ENCODE results near the gene PREX1.

The PREX1 gene

GRCh38 chr20:48597521-48598302 is 230.1 kb downstream of the PREX1 start:
- no peak for DNase-seq

- DNase-seq, result no peak
Observed at GRCh38 chr20:48596334-48596898, 231.4 kb downstream of the PREX1 start.

- DNase-seq, result no peak
Observed at GRCh38 chr20:48595495-48596333, 232.1 kb downstream of the PREX1 start.

- no peak for DNase-seq
Observed at GRCh38 chr20:48594533-48594932, 233.3 kb downstream of the PREX1 start.

GRCh38 chr20:48592107-48592940 is 235.5 kb downstream of the PREX1 start:
- no peak for DNase-seq

- no peak for DNase-seq
Observed at GRCh38 chr20:48586730-48587129, 241.1 kb downstream of the PREX1 start.

GRCh38 chr20:48585061-48585870 is 242.5 kb downstream of the PREX1 start:
- DNase-seq, result no peak

GRCh38 chr20:48584391-48585060 is 243.3 kb downstream of the PREX1 start:
- DNase-seq, result no peak

GRCh38 chr20:48583801-48584200 is 244.0 kb downstream of the PREX1 start:
- no peak for DNase-seq

GRCh38 chr20:48583171-48583570 is 244.6 kb downstream of the PREX1 start:
- no peak for DNase-seq

- DNase-seq, result no peak
Observed at GRCh38 chr20:48582673-48582985, 245.2 kb downstream of the PREX1 start.

GRCh38 chr20:48581167-48581566 is 246.6 kb downstream of the PREX1 start:
- DNase-seq, result no peak

- DNase-seq, result no peak
Observed at GRCh38 chr20:48578397-48579098, 249.3 kb downstream of the PREX1 start.

- DNase-seq, result no peak
Observed at GRCh38 chr20:48577557-48577956, 250.2 kb downstream of the PREX1 start.

GRCh38 chr20:48574383-48574782 is 253.4 kb downstream of the PREX1 start:
- DNase-seq, result no peak
